OCI-LY3 (cell line): ENCODE data around the gene NAV2.
"Not testable (repeated sequence)": the region's sequence is repeated elsewhere in the genome, so short reads cannot be mapped to it uniquely, and the experiment has no call there.

Experiments
- H2AFZ ChIP-seq: fragments of 200-600, 300-600 bp; shearing (Covaris generic); 2 replicates; pipeline ENCODE4 v1.6.0; 2014; ENCODE audit warnings: antibody characterized with exemption, low read depth, low read length
- H3K27ac ChIP-seq: fragments of 200-600, 300-600 bp; sonication (generic); 2 replicates; pipeline ENCODE4 v1.5.1; 2014; ENCODE audit warnings: mild to moderate bottlenecking, low read length, moderate library complexity, mixed read lengths
- H3K27me3 ChIP-seq: fragments of 200-600, 300-600 bp; sonication (generic); 2 replicates; pipeline ENCODE4 v1.6.1; 2014; ENCODE audit warnings: low read depth, low read length, mixed read lengths
- H3K36me3 ChIP-seq: fragments of 200-600, 300-600 bp; sonication (generic); replicated peaks from 2 replicates; pipeline ENCODE3; 2014; ENCODE audit warnings: low read depth, low read length, mixed read lengths
- H3K4me1 ChIP-seq: fragments of 300-600, 200-600 bp; sonication (generic); 2 replicates; pipeline ENCODE4 v1.6.1; 2014; ENCODE audit warnings: low read length, mixed read lengths
- H3K4me2 ChIP-seq: fragments of 200-600, 300-600 bp; sonication (generic); 2 replicates; pipeline ENCODE4 v1.6.1; 2014; ENCODE audit warnings: low read length, mixed read lengths
- H3K4me3 ChIP-seq: fragments of 300-600, 200-600 bp; sonication (generic); 2 replicates; pipeline ENCODE4 v1.5.1; 2014; ENCODE audit warnings: antibody characterized with exemption, mild to moderate bottlenecking, low read length, moderate library complexity
- H3K79me2 ChIP-seq: fragments of 300-600, 200-600 bp; shearing (Covaris generic); 2 replicates; pipeline ENCODE4 v1.6.1; 2014; ENCODE audit warnings: mild to moderate bottlenecking, low read length, mixed read lengths
- H3K9ac ChIP-seq: fragments of 300-600, 200-600 bp; shearing (Covaris generic); 2 replicates; pipeline ENCODE4 v1.6.0; 2014; ENCODE audit warnings: mild to moderate bottlenecking, low read length, moderate library complexity
- H3K9me3 ChIP-seq: fragments of 200-600, 300-600 bp; shearing (Covaris generic); 2 replicates; pipeline ENCODE4 v1.6.1; 2014; ENCODE audit warnings: low read length, mixed read lengths; ENCODE audit not compliant: insufficient read depth
- H4K20me1 ChIP-seq: fragments of 200-600, 300-600 bp; sonication (generic); 2 replicates; pipeline ENCODE4 v1.6.1; 2016; ENCODE audit warnings: low read length, mixed read lengths; ENCODE audit not compliant: insufficient read depth
- EZH2phosphoT487 ChIP-seq: fragments of 200-600 bp; shearing (Covaris generic); IDR thresholded peaks from 2 replicates; pipeline ENCODE4 v1.6.1; 2018; ENCODE audit warnings: antibody characterized with exemption, mixed run types, low read depth
- TF ChIP-seq, protein P1 (sequence below): fragments of 200-600, 300-600 bp; sonication (generic); IDR thresholded peaks from 2 replicates; pipeline ENCODE4 v1.5.1; 2014; ENCODE audit warnings: antibody characterized with exemption, low read length, low read depth

Gene NAV2

DNA sequence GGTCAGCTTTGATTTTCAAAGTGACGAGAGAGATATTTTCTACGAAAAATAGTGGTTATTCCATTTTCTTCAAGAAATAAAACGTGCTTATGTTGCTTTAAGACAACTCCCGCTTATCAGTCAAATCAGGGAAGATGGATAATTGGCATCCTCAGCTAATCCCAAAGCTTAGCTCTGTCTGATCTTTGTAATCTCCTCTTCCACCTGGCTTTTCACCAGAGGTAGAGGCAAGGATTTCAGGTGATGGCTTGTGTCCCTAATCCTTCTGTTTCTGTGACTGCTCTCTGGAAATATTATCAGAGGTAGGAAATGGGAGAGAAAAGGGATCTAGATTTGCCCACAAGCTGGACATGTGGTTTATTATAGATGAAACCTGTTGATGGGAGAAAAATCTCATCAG is 368.7 kb downstream of the NAV2 start:
- Histone ChIP-seq H3K4me3 (no peak overlapping the region), H3K27me3 (peaks cover 59% of the 10 kb centered on the region), H3K4me1 (peaks cover 30% of the 10 kb centered on the region), H2AFZ (no peak overlapping the region), H3K4me2 (no peak overlapping the region), H3K27ac (no peak overlapping the region), H3K36me3 (no peaks in the 10 kb centered on the region), H3K9ac (no peak overlapping the region), H3K79me2 (no peaks in the 10 kb centered on the region), H4K20me1 (no peaks in the 10 kb centered on the region; the same call in 1 of the 2 replicates), H3K9me3 (no peaks in the 10 kb centered on the region)
- TF ChIP-seq EZH2phosphoT487 = no peak
- TF ChIP-seq, protein P1, sequence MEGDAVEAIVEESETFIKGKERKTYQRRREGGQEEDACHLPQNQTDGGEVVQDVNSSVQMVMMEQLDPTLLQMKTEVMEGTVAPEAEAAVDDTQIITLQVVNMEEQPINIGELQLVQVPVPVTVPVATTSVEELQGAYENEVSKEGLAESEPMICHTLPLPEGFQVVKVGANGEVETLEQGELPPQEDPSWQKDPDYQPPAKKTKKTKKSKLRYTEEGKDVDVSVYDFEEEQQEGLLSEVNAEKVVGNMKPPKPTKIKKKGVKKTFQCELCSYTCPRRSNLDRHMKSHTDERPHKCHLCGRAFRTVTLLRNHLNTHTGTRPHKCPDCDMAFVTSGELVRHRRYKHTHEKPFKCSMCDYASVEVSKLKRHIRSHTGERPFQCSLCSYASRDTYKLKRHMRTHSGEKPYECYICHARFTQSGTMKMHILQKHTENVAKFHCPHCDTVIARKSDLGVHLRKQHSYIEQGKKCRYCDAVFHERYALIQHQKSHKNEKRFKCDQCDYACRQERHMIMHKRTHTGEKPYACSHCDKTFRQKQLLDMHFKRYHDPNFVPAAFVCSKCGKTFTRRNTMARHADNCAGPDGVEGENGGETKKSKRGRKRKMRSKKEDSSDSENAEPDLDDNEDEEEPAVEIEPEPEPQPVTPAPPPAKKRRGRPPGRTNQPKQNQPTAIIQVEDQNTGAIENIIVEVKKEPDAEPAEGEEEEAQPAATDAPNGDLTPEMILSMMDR = no peak

DNA sequence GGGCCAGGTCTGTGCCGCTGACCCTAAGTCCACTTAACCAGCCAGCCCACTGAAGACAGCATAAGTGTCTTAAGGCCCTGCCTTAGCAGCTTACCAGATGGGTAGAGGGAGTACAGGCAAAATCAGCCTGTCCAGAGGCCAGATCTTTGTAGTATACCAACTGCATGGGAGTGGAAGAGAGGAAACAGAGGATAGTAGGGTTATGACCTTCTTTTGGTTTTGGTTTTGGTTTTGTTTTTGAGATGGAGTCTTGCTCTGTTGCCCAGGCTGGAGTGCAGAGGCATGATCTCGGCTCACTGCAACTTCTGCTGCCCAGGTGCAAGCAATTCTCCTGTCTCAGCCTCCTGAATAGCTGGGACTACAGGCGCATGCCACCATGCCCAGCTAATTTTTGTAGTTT is 371.2 kb downstream of the NAV2 start:
- not testable (repeated sequence) for H2AFZ ChIP-seq, H3K4me3 ChIP-seq, H3K4me2 ChIP-seq, H3K27ac ChIP-seq, H3K9me3 ChIP-seq, H4K20me1 ChIP-seq, H3K9ac ChIP-seq, H3K79me2 ChIP-seq, H3K36me3 ChIP-seq
- Histone ChIP-seq H3K27me3 (peaks cover 54% of the 10 kb centered on the region), H3K4me1 (peaks cover 30% of the 10 kb centered on the region)

DNA sequence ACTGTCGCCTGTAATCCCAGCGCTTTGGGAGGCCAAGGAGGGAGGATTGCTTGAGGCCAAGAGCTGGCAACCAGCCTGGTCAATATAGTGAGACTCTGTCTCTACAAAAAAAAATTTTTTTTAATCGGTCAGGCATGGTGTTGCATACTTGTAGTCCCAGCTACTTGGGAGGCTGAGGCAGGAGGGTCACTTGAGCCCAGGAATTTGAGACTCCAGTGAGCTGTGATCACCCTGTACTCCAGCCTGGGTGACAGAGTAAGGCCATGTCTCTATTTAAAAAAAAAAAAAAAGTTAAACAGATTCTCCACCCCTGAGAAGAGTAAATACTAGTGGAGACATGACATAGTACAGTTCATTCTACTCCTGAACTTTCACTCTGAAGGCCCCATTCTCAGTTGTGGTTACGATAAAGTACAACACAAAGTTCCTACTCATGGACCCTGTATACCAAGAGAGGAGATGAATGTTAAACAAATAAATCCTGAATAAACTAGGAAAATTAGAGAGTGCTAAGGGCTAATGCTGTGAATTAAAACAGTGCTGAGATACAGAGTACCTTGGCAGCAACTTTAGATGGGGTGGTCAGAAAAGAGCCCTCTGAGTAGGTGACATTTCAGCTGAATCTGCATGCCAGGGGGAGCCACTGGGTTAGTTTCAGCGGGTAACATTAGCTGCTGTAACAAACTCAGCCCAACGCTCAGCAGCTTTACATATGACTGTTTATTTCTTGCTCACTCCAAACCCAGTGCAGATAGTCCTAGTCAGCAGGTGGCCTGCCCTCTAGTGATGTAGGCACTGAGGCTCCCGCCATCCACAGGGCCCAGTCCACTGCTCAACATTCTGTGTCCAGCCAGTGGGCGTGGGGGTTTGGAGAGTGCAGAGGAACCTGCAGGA is 372.5 kb downstream of the NAV2 start:
- TF ChIP-seq, protein P1 = no peak
- TF ChIP-seq EZH2phosphoT487 = no peak
- no peak overlapping the region for H2AFZ ChIP-seq
- H3K79me2 ChIP-seq = no peaks in the 10 kb centered on the region
- no peak overlapping the region for H3K4me2 ChIP-seq
- no peak overlapping the region for H3K4me3 ChIP-seq
- peaks cover 26% of the 10 kb centered on the region for H3K4me1 ChIP-seq
- no peaks in the 10 kb centered on the region for H3K9me3 ChIP-seq
- peaks cover 59% of the 10 kb centered on the region for H3K27me3 ChIP-seq
- no peak overlapping the region for H3K27ac ChIP-seq
- H3K9ac ChIP-seq = no peak overlapping the region
- H3K36me3 ChIP-seq = no peaks in the 10 kb centered on the region
- H4K20me1 ChIP-seq = no peaks in the 10 kb centered on the region; the same call in 1 of the 2 replicates

DNA sequence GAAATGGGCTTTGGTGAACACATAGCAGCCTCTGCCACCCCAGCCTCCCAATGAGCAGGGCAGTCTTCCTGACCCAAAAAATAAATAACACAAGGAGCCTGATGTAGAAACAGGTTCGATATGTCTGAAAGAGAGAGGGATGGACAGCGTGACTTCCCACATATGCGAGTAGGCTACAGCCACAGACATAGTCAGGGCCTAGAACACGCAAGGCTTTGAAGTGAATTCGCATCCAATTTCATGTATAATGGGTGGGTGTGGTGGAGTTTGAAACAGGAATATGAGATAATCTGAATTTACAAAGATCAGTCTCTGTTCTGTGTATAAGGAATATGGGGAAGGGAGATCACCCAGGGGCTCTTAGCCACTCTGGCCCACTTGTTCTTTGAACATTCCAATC is 373.3 kb downstream of the NAV2 start:
- Histone ChIP-seq H3K4me2 (no peak overlapping the region), H3K4me3 (no peak overlapping the region), H3K27ac (no peak overlapping the region), H3K36me3 (no peaks in the 10 kb centered on the region), H2AFZ (no peak overlapping the region), H4K20me1 (no peaks in the 10 kb centered on the region; the same call in 1 of the 2 replicates), H3K79me2 (no peaks in the 10 kb centered on the region), H3K9me3 (no peaks in the 10 kb centered on the region), H3K4me1 (peaks cover 18% of the 10 kb centered on the region), H3K27me3 (peaks cover 53% of the 10 kb centered on the region), H3K9ac (no peak overlapping the region)
- TF ChIP-seq EZH2phosphoT487 = no peak
- TF ChIP-seq, protein P1 = no peak
